Liver (tissue), 3 donors: ENCODE measurements around the gene OR2H1.

Experiments
- CTCF ChIP-seq: fragments of 150-350 bp; IDR thresholded peaks from 2 replicates; pipeline ENCODE4 v1.5.1; 2017; ENCODE audit warnings: improper control_type of control experiment, low read depth, low read length; ENCODE audit not compliant: missing input control
- FOXA1 ChIP-seq: IDR thresholded peaks from 2 replicates; pipeline ENCODE4 v1.6.1; 2016; ENCODE audit warnings: antibody characterized with exemption
- GABPA ChIP-seq, 2 donors: IDR thresholded peaks in 1 of 2; conservative IDR thresholded peaks in 1 of 2; 2 replicates each; pipeline ENCODE4 v1.6.1; 2016; ENCODE audit warnings: antibody characterized with exemption in 2 of 2, mild to moderate bottlenecking in 1 of 2, moderate library complexity in 1 of 2
- HNF4A ChIP-seq, 2 donors: conservative IDR thresholded peaks; 2 replicates each; pipeline ENCODE4 v1.6.1; 2016; ENCODE audit warnings: antibody characterized with exemption in 2 of 2, mild to moderate bottlenecking in 2 of 2
- JUND ChIP-seq, 2 donors: IDR thresholded peaks; 2 replicates each; pipeline ENCODE4 v1.6.1; 2016; ENCODE audit warnings: antibody characterized with exemption in 2 of 2
- MAX ChIP-seq: IDR thresholded peaks from 2 replicates; pipeline ENCODE4 v1.6.1; 2016; ENCODE audit warnings: antibody characterized with exemption
- RAD21 ChIP-seq, 2 donors: IDR thresholded peaks; 2 replicates each; pipeline ENCODE4 v1.6.1; 2016; ENCODE audit warnings: antibody characterized with exemption in 2 of 2, mild to moderate bottlenecking in 2 of 2
- REST ChIP-seq: IDR thresholded peaks from 2 replicates; pipeline ENCODE4 v1.6.1; 2016; ENCODE audit warnings: antibody characterized with exemption, mild to moderate bottlenecking
- RXRA ChIP-seq, 2 donors: IDR thresholded peaks; 2 replicates each; pipeline ENCODE4 v1.6.1; 2017 to 2018; ENCODE audit warnings: antibody characterized with exemption in 2 of 2, mild to moderate bottlenecking in 1 of 2
- SP1 ChIP-seq: IDR thresholded peaks from 2 replicates; pipeline ENCODE4 v1.6.1; 2018; ENCODE audit warnings: antibody characterized with exemption, mild to moderate bottlenecking
- TAF1 ChIP-seq: conservative IDR thresholded peaks from 2 replicates; pipeline ENCODE4 v1.6.1; 2016; ENCODE audit warnings: antibody characterized with exemption, mild to moderate bottlenecking
- YY1 ChIP-seq: IDR thresholded peaks from 2 replicates; pipeline ENCODE4 v1.6.1; 2016; ENCODE audit warnings: antibody characterized with exemption, mild to moderate bottlenecking
- ZBTB33 ChIP-seq: IDR thresholded peaks from 2 replicates; pipeline ENCODE4 v1.6.1; 2016; ENCODE audit warnings: antibody characterized with exemption
- donor health status: healthy.
- donor health status: healthy.

- TF ChIP-seq CTCF (no peak), FOXA1 (no peak), RAD21 (IDR thresholded peaks at IDR 0.05) (no peak), GABPA (IDR thresholded peaks at IDR 0.05 in 1 of 2, conservative IDR thresholded peaks at IDR 0.05 in 1 of 2) (no peak), SP1 (no peak), TAF1 (no peak), YY1 (no peak), REST (no peak), ZBTB33 (no peak), JUND (IDR thresholded peaks at IDR 0.05) (no peak), MAX (no peak), RXRA (IDR thresholded peaks at IDR 0.05) (no peak), HNF4A (conservative IDR thresholded peaks at IDR 0.05) (no peak)
Observed at GRCh38 chr6:29424575-29424974, 32.4 kb upstream of the OR2H1 start.
